ENCODE measurements around the gene CGNL1.

CGNL1 gene

DNA sequence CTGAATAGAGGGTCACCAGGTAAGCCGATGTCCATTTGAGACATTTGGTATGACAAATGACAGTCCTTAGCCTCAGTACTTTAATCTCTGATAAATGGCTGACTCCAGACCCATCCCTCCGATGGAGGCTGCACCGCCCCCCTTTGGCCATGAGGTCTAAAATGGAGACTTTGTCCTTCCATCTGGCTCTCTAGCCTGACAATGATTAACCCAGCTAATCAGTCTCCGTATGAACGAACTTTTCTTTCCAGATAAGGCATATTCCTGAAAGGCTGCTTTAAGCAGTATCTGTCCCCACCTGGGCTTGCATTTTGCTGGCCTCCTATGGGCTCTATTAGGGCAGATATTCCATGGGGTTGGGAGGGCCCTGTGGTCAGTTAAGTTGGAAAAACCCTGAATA lies 204.6 kb downstream of the CGNL1 start:
- no peak for DNase-seq

DNA sequence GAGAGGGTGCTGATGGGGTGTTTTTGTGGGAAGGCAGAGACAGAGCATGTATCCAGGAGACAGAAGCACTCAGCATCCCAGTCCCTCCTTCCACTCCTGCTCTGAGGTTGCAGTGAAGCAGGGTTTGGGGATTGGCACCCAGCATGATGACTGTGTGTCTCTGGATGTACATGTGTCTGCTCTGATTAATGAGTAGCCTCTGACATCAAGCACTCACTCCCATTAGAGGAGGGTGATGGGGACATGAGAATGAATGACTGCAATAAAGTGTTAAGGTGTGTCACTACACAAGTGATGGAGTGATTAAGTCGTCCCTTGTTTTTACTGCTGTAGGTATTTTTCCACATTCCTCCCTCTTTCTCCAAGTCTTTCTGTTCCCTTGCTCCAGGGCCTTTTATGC lies 205.8 kb downstream of the CGNL1 start:
- DNase-seq: no peak

DNA sequence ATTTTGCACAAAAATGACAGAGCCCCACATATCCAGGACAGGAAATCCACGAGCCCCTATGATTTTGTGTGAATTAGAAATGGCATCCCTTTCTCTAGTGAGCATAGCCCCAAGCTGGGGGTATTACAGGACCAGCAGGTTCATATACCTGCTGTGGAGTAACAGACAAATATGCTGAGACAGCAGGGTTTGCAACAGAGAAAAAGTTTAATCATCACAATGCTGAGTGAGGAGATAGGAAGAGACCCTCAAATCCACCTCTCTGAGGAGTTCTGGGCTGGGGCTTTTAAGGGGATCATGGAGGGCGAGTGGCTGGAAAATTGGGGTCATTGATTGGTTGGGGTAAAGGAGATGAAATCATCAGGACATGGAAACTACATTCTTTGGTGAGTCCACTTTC lies 207.0 kb downstream of the CGNL1 start:
- no peak for DNase-seq

DNA sequence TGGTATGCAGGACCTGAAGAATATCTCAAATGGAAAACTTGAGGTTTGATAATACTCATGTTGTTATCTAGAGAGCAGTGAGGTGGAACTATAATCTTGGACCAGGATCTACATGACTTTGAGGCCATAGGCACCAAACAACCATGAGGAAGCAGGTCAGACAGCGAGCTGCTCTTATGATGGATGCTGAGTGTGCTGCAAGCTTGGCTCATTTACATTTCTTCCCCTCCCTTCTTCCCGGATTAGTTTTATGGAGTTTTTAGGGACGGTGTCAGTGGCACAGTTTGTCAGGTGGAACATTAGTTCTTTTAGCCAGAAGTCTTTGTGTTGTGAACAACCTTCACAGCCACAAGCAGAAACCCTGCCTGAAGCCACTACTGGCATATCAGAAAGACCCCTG lies 207.4 kb downstream of the CGNL1 start:
- DNase-seq: no peak

DNA sequence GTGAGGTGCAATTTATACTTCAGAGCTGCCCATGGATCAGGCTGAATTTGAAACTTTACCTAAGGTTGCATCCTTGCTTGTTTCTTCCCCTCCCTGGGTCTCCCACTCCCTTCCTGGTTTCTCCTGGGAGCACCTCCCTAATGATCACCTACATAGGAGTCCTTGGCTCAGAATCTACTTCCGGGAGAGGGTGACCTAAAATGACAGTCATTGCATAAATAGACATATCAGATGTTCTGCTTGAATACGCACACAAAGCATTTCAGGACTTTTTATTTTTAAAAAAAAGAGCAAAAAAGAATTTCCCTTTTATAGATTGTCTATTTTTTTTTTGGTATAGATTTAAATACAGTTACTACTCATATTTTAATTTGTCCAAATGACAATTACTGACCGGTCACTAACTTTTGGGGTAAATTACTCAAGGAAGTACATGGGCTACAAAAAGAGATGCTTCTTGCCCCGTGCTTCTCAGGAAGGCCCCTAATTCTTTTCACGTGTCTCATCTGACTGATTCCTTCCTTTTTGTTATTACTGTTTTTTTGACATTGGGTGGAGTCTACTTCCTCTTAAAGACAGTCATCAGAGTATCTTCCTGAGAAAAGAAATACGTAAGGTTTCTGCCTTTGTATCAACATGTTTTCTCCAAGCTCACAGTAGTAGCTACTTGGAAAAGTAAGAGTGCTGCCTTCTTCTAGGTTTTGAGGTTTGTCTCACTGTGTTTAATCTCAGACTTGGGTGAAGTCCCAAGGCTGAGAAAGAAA lies 210.5 kb downstream of the CGNL1 start:
- no peak for DNase-seq

DNA sequence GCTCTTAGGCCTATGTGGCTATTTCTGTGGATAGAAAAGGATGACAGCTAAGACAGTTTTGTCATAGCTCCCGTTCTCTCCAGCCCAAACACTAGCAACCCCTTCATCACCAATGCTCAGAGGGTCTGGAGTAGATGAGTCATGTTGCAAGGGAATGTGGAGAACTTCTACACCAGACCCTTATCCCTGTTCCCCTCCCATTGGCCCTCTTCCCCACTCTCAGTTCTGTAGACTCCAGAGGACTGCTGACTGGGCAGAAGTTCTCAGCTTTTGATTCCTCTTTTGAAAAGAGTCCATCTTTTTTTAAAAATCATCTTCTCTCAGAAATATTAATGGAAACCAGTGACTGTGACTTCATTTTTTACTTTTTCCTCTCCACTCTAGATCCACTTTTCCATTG lies 213.0 kb downstream of the CGNL1 start:
- DNase-seq: no peak

DNA sequence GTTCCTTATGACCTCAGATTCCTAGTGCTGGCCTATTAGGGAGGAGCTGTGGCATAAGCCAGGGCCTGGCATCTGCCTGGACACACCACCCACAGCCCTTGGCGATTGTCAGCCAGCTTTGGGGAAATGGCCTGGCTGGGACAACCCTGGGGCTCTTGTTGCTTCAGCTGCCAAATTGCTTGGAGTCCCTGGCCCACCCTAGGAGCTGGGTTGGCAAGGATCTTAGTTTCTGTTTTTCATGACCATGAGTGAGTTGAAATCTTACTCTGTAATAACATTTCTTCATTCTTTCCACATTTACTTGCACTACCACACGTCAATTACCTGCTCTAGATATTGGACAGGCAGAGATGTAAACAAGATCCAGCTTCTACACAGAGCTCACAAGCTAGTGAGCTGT lies 213.4 kb downstream of the CGNL1 start:
- DNase-seq: no peak

DNA sequence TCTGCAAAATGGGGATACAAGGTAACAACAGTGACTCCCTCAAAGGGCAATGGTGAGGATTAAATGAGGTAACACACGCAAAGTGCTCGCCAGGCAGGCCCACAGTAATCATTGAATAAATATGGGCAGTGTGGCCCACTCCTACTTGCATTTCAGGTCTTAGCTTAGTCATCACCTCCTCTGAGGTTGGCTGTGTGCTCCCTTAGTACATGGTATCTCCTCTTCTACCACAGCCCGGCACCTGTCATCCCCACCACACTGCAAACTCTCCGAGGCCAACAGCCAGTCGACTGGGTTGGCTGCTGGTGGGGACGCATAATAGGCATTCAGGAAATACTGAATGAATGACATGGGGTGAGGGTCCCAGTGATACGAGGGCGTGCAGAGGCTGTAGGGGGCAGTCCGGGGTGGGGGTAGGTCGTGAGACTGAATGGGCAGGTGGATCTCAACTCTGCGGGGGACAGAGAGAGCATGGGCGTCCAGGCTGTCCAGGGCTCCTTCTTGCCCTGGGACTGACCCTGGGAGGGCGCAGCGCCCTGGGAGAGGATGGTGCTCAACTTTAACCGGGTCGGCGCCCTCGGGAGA lies 215.0 kb downstream of the CGNL1 start:
- no peak for DNase-seq

DNA sequence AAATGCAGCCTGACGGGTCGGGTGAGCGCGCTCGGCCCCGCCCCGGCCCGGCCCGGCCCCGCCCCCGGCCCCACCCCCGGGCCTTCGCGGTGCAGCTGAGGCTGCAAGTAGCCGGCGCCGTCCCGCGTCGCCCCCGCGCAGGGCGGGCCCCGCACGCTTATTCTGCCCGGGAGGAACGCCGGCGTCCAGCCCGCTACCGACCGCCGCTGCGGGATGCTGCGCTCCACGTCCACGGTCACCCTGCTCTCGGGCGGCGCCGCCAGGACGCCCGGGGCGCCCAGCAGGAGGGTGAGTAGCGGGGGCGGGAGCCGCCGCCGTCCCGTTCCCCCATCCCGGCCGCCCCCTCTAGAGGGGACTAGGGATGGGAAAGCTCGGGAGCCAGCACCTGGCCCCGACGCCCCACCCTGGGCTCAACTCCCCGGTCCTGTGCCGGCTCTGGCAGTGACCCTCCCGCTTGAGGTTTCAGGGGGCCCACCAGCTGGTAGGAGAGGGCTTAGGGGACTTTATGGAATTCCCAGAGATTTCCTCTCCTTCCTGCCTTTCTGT lies 215.6 kb downstream of the CGNL1 start, which contains the start of gene MYZAP:
Gene MYZAP, plus strand, starts transcription at position 83 of the 546 bp plus-strand sequence. Its CDS starts 131 bp downstream, at position 214.
- DNase-seq: no peak

DNA sequence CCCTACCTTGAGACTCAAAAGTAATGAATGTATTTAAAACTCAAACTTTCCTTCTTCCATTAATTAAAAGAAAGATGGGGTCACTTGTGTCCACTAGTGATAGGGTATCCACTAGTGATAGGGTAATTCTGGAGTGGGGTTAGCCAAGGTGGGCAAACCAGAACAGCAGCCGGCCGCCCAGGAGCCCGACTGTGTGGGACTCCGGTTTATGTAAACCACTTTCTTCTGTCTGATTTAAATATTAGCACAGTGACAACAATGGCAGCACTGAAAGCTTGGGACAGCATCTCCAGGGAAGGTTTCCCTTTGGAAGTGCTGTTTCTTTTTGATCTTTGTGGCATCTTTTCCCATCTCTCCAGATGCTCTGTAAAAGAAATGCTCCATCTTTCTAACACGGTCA lies 216.1 kb downstream of the CGNL1 start:
- no peak for DNase-seq

DNA sequence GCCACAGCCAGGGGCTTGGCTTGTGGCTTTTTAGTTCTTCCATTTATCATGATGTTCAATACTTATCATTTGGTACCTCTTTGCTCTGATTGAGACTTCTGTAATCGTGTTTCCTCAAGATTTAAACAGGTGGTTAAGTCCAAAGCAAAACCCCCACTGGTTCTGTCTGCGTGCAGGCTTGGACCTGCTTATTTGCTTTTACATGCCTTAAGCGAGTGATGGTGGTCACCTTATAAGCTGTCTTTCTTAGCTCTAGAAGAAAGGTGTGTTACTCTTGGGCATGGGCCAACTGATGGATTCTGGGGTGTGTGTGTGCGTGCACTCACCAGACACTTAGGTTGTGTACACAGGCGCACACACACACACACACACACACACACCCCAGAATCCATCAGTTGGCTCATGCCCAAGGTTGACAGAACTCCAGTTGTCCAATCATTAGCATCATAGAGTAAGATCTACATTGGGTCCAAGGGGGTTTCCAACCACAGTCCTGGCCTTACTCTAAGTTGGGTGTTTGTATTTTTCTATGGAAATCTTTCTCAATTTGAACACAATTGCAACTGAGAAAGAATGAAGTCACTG lies 216.6 kb downstream of the CGNL1 start:
- DNase-seq: no peak

DNA sequence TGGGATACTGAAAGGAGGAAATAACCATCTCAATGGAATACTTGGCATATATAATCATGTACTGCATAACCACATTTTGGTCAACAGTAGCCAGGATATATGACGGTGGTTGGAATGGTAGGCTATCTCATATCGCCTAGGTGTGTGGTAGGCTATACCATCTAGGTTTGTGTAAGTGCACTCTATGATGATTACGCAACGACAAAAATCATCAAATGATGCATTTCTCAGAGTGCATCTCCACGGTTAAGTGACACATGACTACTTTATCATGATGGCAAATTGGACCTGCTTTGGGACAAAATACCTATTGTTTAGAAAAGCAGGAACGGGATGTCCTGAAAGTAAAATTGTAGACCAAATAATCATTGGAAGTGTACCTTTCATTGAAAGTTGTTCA lies 218.2 kb downstream of the CGNL1 start:
- DNase-seq: no peak

DNA sequence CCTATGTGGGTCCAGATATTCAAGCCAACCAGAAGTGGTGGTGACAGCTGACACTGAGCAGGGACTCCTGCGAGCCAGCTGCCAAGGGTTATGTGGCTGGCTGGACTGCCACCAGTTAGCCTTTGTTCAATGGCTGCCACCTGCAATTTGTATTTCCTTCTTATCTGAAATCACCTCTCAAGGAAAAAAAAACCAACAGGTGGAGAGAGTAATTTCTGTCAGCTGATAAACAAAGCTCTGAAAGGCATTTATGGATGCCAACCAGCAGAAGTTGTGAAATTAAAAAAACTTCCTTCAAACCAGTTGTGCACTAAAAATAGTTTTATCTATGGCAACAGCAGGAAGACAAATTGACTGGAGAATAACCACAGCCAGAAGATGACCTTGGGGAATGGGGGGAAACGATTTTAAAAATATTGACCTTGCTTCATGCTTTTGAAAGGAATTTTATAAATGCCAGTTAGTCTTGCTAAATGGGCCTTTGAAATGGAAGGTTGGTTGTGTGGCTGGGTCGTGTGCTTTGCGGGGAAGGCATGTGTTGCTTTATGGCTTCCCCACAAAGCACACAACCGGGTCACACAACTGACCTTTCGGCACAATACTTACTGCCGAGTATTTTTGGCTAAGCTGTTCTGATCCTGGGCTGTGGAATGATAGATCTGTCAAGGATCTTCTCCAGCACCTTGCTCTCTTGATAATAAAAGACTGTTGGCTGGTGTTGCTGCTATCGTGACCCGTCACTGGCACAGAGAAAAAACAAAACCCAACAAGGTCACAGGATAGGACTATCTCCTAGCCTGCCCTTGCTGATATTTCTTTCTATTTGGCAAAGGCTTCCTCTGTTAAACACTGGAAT lies 218.9 kb downstream of the CGNL1 start:
- no peak for DNase-seq

DNA sequence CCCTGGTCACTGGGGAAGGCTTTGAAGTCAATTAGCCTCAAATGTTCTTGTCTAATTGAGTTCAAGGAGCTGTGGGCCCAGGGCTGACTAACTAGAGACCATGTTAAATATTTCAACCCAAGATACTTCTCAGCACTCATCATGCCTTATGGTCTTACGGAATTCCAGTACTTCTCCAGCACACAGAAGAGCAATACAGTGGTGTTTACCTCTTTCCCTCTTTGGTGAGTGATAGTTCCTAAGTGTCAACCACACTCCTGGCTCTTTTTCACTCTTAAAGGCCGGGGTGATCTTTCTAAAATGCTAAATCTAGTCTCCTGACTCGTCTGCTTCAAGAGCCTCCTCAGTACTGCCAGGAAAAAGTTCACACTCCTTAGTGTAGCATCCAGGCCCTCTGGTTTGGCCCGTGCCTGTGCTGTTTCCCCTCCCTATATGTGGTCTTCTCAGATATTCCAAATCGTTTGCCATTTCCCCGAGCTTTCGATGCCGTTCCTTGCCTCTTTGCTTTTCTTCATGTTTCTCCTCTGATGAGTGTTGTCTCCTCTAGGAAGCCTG lies 220.1 kb downstream of the CGNL1 start:
- no peak for DNase-seq

DNA sequence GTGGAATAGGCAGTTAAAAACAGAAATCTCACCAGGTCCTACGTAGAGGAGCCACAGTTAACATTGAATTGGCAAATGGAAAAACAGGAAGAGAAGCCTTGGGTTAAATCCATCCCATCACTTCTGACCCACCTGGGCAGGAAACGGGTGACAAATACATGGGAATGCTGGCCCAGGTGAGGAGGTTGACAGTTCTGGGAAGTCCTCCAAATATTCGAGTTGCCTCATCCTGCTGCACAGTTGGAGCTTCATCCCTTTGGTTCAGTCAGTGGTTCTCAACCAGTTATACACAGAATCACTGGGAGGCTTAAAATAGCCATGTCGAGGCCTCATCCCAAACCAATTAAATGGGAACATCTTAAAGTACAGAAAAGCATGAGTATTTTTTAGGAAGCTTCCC lies 220.7 kb downstream of the CGNL1 start:
- DNase-seq: no peak

DNA sequence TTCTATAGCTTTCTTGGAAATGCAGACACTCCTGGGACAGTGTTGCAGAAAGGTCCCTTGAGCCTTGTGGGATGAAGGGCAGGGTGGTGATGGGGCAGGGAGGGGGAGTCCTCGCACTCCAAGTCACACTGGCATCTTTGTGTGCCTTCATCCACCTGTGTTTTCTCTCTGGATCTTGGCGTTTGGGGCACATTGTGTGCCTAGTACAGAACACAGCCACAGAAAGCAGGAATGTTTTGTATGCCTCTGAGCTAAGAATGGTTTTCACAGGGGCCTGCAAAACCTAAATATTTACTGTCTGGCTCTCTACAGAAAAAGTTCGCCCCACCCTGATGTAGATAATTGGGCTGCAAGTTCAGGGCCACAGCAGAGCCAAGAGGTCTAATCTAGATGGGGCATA lies 221.1 kb downstream of the CGNL1 start:
- DNase-seq: no peak

DNA sequence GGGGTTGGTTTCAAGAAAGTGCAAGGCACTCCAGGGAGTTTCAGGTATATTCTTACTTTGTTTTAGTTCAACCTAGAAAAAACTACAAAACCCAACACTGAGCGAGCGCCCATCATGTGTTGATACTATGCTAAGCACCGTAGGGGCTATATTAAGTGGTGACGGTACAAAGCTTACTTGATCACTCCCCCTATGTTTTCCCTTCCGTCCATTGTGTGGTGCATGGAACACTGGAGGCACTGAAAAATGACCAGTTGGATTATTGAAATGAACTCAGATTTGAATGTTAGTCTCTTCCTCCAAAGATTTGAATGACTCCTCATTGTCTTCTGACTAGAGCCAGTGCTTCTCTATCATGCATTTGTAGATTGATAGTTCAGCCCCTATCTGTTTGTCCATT lies 222.0 kb downstream of the CGNL1 start:
- DNase-seq: no peak

DNA sequence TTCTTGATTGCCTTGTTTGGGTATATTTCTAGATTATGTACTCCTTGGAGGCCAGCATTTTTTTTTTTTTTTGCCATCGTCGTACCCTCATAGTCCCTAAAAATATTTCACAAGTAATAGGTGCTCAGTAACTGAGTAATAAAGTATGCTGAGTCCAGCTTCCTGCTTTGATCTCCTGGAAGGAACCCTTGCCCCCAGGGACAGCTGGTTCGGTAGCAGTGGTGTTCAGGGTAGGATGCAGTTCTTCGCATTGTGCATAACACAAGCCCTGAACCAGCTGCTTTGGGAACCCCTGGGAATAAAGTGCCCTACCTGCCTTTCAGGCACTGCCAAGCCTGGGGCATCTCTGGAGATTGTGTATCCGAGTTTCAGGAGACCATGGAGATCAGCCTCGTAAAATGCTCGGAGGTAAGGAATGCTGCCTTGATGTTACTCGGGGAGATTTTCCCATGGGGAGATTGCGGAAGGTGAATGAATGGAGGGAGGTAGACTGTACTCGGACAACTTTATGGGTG lies 223.0 kb downstream of the CGNL1 start:
- no peak for DNase-seq

DNA sequence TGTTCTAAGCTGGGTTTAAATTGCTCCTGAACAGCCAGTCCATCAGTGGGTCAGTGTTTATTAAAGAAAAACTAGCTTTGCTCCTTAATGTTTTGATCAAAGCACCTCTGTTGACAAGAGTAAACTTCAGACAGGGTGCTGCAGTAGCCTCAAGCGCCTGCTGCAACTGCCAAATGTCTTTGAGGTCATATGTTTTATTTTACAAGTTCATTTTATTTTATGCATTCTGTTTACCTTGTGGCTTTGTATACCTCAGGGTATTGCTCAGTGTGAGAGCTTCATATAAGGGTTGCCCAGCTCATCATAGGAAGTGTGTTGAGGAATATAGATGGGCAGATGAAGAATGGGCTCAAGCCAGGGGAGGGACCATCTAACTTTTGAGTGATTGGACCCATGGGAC lies 223.9 kb downstream of the CGNL1 start:
- DNase-seq: no peak
